Kidney capillary endothelial cell (primary cell): ENCODE results near the gene TPI1.

ENCODE experiments used
- DNase-seq: peaks from one replicate; pipeline ENCODE4 v3.0.0-alpha.2; 2018; ENCODE audit warnings: low spot score

The TPI1 gene

DNA sequence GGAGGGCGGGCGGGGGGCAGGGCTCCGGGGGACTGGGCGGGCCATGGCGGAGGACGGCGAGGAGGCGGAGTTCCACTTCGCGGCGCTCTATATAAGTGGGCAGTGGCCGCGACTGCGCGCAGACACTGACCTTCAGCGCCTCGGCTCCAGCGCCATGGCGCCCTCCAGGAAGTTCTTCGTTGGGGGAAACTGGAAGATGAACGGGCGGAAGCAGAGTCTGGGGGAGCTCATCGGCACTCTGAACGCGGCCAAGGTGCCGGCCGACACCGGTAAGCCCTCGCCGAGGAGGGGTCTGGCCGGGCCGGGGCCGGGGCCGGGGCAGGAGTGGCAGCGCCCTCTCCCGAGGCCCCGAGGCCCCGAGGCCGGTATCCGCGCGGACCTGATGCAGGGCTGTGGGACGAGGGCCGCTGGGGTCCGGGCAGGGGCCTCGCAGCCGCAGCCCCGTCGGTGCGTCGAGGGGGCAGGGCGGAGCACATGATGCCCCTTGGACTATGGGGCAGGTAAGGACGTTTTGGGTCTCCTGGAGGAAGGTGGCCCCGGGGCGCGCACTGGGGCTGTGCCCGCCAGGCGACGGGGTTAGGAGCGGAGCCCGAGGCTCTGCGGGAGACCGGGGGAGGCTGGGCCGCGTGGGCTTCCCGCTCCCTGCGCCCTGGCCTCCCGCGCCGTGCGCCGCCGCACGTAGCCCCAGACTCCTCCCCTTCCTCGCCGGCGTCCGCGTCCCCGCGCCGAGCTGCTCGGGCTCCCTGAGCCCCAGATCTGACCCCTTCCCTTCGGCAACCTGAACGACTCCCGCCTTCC is at the start of gene TPI1:
Gene TPI1 (plus strand): TSS at position 119 of the 798 bp plus-strand sequence. CDS start 36 bp downstream, at position 155.
- DNase-seq = peak; percentile 80

DNA sequence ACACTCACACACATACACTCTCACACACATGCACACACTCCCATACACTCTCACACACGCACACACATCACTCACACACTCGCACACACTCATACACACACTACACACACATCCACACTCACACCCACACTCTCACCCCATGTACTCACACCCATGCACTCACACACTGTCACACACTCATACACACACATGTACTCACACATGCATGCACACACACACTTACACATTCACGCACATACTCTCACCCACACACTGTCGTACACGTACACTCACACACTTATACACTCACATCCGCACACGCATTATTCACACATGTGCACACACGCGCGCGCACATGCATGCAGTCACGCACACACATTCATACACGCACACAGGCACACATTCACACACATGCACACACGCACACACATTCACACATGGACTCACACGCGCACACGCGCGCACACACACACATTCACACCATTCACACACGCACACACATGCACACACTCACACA is 49.6 kb upstream of the TPI1 start:
- no peak for DNase-seq

DNA sequence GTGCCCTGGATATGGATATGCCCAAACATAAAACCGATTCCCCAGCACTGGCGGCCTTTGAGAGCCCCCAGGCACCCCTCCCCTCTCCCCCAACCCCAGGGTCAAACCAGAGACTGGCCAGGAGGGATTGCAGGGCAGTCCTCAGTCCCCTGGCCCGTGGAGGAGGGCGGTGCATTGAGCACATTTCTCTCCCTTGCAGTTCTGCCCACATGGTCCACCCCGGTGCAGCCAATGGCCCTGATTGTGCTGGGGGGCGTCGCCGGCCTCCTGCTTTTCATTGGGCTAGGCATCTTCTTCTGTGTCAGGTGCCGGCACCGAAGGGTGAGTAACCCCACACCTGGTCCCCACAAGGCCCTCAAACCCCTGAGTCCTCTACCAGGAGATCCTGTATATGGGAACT is 49.1 kb upstream of the TPI1 start:
- DNase-seq = no peak

DNA sequence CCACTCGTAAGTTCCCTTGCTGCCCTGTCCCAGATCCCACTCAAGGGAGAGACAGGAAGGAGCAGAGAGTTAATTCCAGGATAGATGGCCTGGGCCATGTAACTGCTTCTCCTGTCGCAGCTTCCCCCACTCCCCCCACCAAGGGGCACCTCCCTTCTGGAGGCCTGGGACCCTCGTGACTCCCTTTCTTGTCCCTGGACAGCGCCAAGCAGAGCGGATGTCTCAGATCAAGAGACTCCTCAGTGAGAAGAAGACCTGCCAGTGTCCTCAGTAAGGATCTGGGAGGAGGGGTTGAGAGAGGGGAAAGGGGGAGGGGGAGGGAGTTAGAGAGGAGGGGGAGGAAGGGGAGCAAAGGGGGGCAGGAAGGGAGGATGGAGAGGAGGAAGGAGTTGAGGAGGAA is 48.7 kb upstream of the TPI1 start:
- DNase-seq = no peak

DNA sequence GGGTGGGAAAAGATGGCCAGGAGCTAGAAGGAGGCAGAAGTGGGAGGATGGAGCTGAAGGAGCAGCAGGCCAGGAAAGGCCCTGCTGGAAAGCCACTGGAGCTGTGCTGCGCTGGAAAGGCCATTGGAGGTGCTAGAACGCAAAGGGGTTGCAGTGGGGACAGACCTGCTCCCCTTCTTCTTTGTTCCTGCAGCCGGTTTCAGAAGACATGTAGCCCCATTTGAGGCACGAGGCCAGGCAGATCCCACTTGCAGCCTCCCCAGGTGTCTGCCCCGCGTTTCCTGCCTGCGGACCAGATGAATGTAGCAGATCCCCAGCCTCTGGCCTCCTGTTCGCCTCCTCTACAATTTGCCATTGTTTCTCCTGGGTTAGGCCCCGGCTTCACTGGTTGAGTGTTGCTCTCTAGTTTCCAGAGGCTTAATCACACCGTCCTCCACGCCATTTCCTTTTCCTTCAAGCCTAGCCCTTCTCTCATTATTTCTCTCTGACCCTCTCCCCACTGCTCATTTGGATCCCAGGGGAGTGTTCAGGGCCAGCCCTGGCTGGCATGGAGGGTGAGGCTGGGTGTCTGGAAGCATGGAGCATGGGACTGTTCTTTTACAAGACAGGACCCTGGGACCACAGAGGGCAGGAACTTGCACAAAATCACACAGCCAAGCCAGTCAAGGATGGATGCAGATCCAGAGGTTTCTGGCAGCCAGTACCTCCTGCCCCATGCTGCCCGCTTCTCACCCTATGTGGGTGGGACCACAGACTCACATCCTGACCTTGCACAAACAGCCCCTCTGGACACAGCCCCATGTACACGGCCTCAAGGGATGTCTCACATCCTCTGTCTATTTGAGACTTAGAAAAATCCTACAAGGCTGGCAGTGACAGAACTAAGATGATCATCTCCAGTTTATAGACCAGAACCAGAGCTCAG is 48.0 kb upstream of the TPI1 start:
- peak; percentile 38 for DNase-seq

DNA sequence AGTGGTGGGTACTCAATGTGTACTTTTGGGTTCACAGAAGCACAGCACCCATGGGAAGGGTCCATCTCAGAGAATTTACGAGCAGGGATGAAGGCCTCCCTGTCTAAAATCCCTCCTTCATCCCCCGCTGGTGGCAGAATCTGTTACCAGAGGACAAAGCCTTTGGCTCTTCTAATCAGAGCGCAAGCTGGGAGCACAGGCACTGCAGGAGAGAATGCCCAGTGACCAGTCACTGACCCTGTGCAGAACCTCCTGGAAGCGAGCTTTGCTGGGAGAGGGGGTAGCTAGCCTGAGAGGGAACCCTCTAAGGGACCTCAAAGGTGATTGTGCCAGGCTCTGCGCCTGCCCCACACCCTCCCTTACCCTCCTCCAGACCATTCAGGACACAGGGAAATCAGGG is 47.2 kb upstream of the TPI1 start:
- no peak for DNase-seq

DNA sequence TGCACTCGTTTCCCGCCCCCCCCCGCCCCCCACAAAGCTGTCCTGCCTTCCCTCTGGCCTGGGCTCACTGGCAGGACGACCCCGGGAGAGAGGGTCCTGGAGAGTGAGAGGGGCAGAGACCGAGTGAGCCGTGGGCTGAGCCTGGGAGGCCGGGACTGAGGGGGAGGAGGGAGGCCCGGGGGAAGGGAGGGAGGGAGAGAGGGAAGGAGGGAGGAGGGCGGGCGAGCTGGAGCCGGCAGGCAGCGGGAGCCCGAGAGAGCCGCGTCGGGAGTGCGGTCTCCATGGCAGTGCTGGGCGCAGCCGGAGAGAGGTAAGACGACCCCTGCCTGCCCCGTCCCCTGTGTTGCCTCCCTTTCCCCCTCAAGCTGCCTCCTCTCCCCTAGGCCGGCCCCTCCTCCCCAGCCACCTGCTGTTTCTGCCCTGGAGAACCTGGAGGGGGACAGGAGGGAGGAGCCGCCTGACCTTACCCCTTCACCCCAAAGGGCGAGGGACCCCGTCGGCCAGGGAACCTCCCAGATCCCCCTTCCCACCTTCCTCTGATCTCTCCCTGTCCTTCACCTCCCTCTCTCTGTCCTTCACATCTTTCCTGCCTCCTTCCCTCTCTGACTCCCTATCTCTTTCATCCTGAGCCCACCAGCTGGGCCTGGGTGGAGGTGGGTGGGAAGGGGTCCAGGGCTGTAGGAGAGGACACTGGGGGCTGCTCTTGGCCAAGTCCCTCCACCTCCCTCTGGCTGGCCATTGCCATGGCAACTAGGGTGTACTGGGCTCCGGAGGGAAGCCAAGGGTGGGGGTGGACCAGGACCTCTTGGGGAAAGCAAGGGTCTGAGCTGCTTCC is 45.5 kb upstream of the TPI1 start, which contains the start of gene GPR162:
Gene GPR162 (plus strand): TSS at position 231 of the 835 bp plus-strand sequence. CDS start 2,078 bp downstream, outside the sequence.
- DNase-seq = no peak

DNA sequence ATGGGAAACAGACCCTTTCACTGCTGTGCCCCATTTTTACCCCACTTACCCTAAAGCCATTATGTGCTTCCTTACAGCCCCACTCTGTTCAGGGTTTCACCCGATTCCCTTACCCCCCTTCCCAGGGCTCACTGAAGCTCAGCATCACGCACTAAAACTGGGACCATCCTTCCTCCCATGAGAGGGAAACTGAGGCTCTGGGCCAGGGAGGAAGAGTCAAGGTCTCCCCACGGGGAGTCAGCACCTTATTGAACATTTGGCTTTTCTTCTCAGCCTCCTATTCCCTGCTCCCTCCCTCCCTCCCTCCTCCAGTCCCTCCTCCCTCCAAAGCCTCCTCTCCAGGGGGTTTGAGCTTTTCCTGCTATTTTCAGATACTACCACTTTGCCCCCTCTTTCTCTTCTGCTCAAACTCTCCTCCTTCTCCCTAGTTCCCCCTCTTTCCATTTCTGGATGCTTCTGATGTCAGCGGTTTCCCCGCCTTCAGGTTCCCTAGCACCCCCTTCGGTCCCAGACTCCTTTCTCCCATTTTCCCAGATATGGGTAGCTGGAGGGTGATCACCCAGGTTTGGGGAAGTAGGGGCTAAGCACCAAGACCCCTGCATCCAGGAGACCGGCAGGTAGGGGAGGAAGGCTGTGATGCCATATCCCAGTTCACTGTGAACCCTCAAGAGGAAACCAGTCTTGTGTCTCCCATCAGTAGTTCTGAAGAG is 44.8 kb upstream of the TPI1 start:
- DNase-seq = no peak

DNA sequence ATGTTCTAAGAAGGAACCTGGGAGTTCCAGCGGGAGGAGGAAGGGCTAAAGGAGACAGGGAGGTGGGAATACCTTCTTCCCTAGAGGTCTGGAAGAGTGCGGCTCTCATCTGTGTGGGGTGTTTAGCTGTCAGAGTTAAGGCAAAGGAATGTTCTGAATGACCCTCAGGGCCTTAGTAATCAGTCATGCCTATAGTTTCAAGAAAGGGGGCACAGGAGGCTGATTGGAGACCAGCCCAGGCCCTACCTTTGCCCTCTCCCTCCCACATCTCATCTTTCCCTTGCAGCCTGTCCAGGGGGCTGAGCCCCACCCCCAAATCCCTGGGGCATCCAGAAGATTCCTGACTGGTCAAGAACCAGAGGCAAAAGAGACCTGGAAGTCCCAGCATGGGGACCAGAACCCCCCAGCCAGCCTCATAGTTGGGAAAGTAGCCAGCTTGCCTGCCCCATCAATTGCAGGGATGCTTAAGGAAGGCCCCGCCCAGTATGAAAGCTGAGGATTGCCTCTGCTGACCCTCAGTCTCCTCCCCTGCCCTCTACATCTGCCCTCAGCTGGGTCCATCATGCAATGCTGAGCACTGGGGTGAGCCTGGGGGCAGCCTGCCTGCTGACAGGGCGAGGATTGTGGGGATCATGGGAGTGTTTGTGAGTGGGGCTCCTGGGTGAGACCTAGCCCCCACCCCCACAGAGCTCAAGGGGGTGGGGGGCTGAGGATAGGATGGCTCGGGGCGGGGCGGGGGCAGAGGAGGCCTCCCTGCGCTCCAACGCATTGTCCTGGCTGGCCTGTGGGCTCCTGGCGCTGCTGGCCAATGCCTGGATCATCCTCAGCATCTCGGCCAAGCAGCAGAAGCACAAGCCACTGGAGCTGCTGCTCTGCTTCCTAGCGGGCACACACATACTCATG is 43.9 kb upstream of the TPI1 start:
- DNase-seq = no peak

DNA sequence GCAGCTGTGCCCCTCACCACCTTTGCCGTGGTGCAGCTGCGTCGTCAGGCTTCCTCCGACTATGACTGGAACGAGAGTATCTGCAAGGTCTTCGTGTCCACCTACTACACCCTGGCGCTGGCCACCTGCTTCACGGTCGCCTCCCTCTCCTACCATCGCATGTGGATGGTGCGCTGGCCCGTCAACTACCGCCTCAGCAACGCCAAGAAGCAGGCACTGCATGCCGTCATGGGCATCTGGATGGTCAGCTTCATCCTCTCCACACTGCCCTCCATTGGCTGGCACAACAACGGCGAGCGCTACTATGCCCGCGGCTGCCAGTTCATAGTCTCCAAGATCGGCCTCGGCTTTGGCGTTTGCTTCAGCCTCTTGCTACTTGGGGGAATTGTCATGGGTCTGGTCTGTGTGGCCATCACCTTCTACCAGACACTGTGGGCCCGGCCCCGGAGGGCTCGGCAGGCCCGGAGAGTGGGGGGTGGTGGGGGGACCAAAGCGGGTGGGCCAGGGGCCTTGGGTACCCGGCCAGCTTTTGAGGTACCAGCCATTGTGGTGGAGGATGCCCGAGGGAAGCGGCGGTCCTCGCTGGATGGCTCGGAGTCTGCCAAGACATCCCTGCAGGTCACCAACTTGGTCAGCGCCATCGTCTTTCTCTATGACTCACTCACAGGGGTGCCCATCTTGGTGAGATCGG is 43.1 kb upstream of the TPI1 start:
- DNase-seq = no peak

DNA sequence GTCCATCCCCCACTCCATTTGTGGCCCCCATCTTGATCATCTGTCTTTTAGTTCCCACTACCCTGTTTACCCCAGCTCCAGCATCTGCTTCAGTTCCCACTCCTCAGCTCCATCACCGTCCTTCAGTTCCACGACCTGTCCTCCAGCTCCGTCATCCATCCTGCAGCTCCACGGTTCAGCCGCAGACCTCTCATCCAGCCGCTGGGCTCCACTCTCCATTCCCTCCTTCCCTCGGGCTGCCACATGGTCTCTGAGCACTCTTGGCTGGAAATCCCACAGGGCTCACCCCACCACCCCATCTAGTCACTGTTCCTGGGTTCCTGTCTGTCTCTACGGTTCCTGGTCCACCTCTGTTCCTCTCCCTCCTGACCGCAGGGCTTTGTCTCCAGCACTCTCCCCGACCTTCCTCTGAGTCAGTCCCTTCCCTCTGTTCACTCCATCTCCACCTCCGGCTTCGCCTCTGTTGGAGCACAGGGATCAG is 42.4 kb upstream of the TPI1 start:
- DNase-seq = peak; percentile 16

DNA sequence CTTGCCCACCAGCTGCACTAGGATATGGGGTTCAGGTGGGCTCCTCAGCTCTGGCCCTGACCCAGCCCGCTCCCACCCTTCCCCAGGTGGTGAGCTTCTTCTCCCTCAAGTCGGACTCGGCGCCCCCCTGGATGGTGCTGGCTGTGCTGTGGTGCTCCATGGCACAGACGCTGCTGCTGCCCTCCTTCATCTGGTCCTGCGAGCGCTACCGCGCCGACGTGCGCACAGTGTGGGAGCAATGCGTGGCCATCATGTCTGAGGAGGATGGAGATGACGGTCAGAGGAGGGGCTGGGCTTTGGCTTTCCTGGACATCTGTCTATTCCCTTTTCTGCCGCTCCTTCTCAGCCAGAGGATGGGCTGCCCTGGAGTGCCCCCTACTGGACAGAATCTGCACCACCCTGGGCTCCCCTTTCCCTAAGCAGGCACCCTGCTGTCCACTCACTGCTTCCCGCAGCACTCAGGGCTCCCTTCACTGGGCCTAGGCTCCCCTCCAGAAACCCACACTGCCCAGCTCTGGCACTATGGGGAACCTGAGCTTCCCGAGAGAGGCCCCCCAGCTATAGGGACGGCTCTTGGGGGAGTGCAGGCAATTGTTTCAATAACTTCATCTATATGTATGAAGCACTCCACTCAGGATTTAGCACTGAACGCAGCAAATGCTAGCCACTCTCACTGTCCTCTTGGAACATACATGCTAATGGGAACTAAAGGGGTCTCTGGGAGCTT is 41.8 kb upstream of the TPI1 start:
- DNase-seq = peak; percentile 85

DNA sequence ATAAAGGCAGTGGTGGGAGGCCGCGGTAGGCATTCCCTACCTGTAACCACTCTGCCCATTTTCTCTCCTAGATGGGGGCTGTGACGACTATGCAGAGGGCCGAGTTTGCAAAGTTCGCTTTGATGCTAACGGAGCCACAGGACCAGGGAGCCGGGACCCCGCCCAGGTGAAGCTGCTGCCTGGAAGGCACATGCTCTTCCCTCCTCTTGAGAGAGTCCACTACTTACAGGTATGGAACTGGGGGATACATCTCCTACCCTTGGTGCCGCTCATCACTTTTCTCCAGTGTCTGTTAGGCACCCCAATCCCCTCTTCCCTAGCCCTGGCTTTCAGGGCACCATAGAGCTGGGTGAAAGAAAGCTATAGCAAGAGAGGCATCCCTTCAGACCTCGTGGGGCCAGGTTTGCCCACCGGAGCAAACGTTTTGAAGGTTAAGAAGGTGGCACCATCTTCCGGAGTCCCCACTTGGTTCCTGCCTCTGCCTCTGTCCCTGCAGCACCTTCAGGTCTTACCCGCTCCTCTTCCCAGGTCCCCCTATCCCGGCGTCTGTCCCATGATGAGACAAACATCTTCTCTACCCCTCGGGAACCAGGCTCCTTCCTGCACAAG is 41.1 kb upstream of the TPI1 start:
- DNase-seq = no peak

DNA sequence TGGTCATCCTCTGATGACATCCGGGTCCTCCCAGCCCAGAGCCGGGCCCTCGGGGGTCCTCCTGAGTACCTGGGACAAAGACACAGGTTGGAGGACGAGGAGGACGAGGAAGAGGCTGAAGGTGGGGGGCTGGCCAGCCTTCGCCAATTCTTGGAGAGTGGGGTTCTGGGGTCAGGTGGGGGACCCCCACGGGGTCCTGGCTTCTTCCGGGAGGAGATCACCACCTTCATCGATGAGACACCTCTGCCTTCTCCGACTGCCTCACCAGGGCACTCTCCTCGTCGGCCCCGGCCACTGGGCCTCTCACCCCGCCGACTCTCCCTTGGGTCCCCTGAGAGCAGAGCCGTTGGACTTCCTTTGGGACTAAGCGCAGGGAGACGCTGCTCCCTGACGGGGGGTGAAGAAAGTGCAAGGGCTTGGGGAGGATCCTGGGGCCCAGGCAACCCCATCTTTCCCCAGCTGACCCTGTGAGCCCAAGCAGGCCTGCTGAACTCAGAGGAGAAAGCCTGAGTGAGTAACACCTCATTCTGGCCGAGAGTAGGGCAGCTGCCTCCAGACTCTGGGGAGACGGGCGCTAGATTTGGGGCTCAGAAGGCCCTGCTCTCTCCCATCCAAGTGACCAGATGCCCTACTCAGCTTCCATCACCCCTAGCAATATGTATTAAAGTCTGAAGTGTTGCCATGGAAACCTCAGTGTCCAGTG is 40.4 kb upstream of the TPI1 start:
- no peak for DNase-seq

DNA sequence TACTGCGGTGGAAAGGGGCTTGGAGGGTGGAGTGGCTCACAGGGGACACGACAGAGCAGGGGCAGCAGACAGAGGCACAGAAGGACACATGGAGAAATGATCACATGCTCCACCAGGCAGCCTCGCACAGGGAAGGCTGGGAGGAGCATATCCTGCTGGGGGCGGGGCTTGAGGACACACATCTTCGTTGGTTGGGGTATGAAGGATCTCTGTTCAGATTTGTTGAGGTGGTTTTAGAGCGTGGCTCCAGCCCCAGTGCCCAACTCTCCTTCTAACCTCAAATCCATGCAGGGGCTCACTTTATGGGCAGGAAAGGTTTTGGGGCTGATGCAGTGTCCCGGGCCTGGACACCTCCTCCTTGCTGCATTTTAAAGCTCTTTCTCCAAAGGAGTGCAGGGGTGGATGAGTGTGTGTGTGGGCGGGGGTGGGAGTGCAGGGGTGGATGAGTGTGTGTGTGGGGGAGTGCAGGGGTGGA is 39.9 kb upstream of the TPI1 start:
- DNase-seq = peak; percentile 40

DNA sequence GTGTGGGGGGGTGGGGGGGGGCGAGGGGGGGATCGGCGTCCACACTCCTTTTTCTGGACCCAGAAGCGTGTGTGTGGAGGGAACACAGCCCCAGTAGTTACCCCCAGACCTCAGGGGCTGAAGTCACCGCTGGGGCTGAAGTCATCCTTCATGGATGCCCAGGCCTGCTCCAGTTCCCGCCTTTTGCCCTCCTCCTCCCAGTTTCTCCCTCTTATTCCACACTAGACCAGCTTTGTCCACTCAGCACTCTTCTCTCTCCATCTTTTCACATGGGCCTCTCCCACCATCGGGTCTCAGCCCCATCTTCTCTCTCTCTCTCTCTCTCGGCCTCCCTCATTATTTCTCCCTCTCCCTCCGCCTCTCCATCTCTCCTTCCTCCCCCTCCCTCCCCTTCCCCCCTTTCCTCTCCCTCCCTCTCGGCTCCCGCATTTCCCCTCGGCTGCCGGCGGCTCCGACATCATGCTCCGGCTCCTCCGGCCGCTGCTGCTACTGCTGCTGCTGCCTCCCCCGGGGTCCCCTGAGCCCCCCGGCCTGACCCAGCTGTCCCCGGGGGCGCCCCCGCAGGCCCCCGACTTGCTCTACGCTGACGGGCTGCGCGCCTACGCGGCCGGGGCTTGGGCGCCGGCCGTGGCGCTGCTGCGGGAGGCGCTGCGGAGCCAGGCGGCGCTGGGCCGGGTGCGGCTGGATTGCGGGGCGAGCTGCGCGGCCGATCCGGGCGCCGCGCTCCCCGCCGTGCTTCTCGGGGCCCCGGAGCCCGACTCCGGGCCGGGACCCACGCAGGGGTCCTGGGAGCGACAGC is 39.1 kb upstream of the TPI1 start, which contains the start of gene P3H3:
Gene P3H3 (plus strand): TSS at position 426 of the 799 bp plus-strand sequence. CDS start 34 bp downstream, at position 460.
- no peak for DNase-seq
